Neural cell (in vitro differentiated cells): ENCODE results near the gene PARP16. TPM values are rescaled to one million over a fixed set of nuclear protein-coding genes. Genes with fewer than 3 reads are reported as not detected.
"Not testable (repeated sequence)": the region's sequence is repeated elsewhere in the genome, so short reads cannot be mapped to it uniquely, and the experiment has no call there.

Experiments
- H2AFZ ChIP-seq: fragments of 200-600, 300-800 bp; sonication (generic), shearing (Covaris generic); 2 replicates; pipeline ENCODE4 v1.6.0; 2014; ENCODE audit warnings: low read depth, mild to moderate bottlenecking, antibody characterized with exemption, low read length, moderate library complexity
- H3F3A ChIP-seq: fragments of 200-600 bp; shearing (Covaris generic); 2 replicates; pipeline ENCODE4 v1.6.1; 2016; ENCODE audit warnings: mild to moderate bottlenecking, moderate library complexity, mixed read lengths, antibody characterized with exemption, low read length; ENCODE audit not compliant: insufficient read depth, poor library complexity, severe bottlenecking
- H3K27ac ChIP-seq: fragments of 200-600, 300-800 bp; sonication (generic), shearing (Covaris generic); 2 replicates; pipeline ENCODE4 v1.5.1; 2014; ENCODE audit warnings: mild to moderate bottlenecking, low read length, moderate library complexity
- H3K27me3 ChIP-seq: fragments of 300-800, 200-600 bp; sonication (generic), shearing (Covaris generic); 2 replicates; pipeline ENCODE4 v1.6.0; 2014; ENCODE audit warnings: mild to moderate bottlenecking, low read depth, low read length, moderate library complexity; ENCODE audit not compliant: insufficient read depth
- H3K36me3 ChIP-seq: fragments of 300-800, 200-600 bp; sonication (generic), shearing (Covaris generic); 2 replicates; pipeline ENCODE4 v1.5.1; 2014; ENCODE audit warnings: mild to moderate bottlenecking, antibody characterized with exemption, low read length, moderate library complexity; ENCODE audit not compliant: insufficient read depth
- H3K4me2 ChIP-seq: fragments of 300-800, 200-600 bp; sonication (generic), shearing (Covaris generic); 2 replicates; pipeline ENCODE4 v1.6.0; 2014; ENCODE audit warnings: mild to moderate bottlenecking, low read length
- H3K4me3 ChIP-seq: fragments of 300-800, 200-600 bp; sonication (generic), shearing (Covaris generic); 2 replicates; pipeline ENCODE4 v1.5.1; 2014; ENCODE audit warnings: mild to moderate bottlenecking, low read length, moderate library complexity
- H3K79me2 ChIP-seq: fragments of 200-600 bp; shearing (Covaris generic); replicated peaks from 2 replicates; pipeline ENCODE4 v1.6.0; 2014; ENCODE audit warnings: mild to moderate bottlenecking, low read length, moderate library complexity; ENCODE audit not compliant: insufficient read depth
- H3K9ac ChIP-seq: fragments of 300-800, 200-600 bp; sonication (generic), shearing (Covaris generic); 2 replicates; pipeline ENCODE4 v1.6.1; 2016; ENCODE audit warnings: mild to moderate bottlenecking, low read length, mixed read lengths
- H3K9me2 ChIP-seq: fragments of 200-600 bp; shearing (Covaris generic); 2 replicates; pipeline ENCODE4 v1.6.1; 2016; ENCODE audit warnings: mild to moderate bottlenecking, low read length, mixed read lengths; ENCODE audit not compliant: insufficient read depth
- H3K9me3 ChIP-seq: fragments of 200-600, 300-800 bp; sonication (generic), shearing (Covaris generic); 2 replicates; pipeline ENCODE4 v1.6.1; 2016; ENCODE audit warnings: mild to moderate bottlenecking, mixed run types, low read length, moderate library complexity, mixed read lengths
- H4K20me1 ChIP-seq: fragments of 200-600 bp; shearing (Covaris generic); 2 replicates; pipeline ENCODE4 v1.6.1; 2016; ENCODE audit warnings: mild to moderate bottlenecking, mixed run types; ENCODE audit not compliant: insufficient read depth
- EP300 ChIP-seq: fragments of 450-650 bp; conservative IDR thresholded peaks from 2 replicates; pipeline ENCODE4 v1.6.1; 2014; ENCODE audit warnings: antibody characterized with exemption, mild to moderate bottlenecking, moderate library complexity; ENCODE audit not compliant: poor library complexity, severe bottlenecking
- EZH2 ChIP-seq: fragments of 200-600, 300-800 bp; shearing (Covaris generic), sonication (generic); IDR thresholded peaks from 2 replicates; pipeline ENCODE4 v1.6.1; 2014; ENCODE audit warnings: antibody characterized with exemption, low read length, borderline replicate concordance, mild to moderate bottlenecking; ENCODE audit not compliant: insufficient read depth, poor library complexity, severe bottlenecking
- MXI1 ChIP-seq: fragments of 450-650 bp; conservative IDR thresholded peaks from 2 replicates; pipeline ENCODE4 v1.6.1; 2014; ENCODE audit warnings: antibody characterized with exemption, mild to moderate bottlenecking; ENCODE audit not compliant: poor library complexity, severe bottlenecking
- POLR2AphosphoS5 ChIP-seq: IDR thresholded peaks from 2 replicates; pipeline ENCODE4 v1.6.1; 2012
- RAD21 ChIP-seq: fragments of 450-650 bp; conservative IDR thresholded peaks from 2 replicates; pipeline ENCODE4 v1.6.1; 2014; ENCODE audit warnings: antibody characterized with exemption, mild to moderate bottlenecking, moderate library complexity
- SMC3 ChIP-seq: fragments of 450-650 bp; conservative IDR thresholded peaks from 2 replicates; pipeline ENCODE4 v1.6.1; 2014; ENCODE audit warnings: antibody characterized with exemption, mild to moderate bottlenecking, moderate library complexity; ENCODE audit not compliant: poor library complexity
- TAF1 ChIP-seq: IDR thresholded peaks from 2 replicates; pipeline ENCODE4 v1.6.1; 2012; ENCODE audit warnings: low read depth
- polyA plus RNA-seq: library from polyadenylated mRNA; depleted of rRNA; stranded (reverse); fragments of >200 nt; gene quantifications from 2 replicates; pipeline ENCODE4 v1.2.3, GENCODE V29; 2014
- TF ChIP-seq, protein P1 (sequence below): IDR thresholded peaks from 2 replicates; pipeline ENCODE4 v1.6.1; 2012; ENCODE audit warnings: borderline replicate concordance
- TF ChIP-seq, protein P2 (sequence below): fragments of 450-650 bp; IDR thresholded peaks from 2 replicates; pipeline ENCODE4 v1.5.1; 2014; ENCODE audit warnings: antibody characterized with exemption, mild to moderate bottlenecking, moderate library complexity; ENCODE audit not compliant: poor library complexity, severe bottlenecking

The PARP16 gene
- polyA plus RNA-seq, 1 donor from 2014 or later, result 17.0 TPM

GRCh38 chr15:65244638-65245037 is 42.0 kb downstream of the PARP16 start:
- Histone ChIP-seq H3K9me2 (no peaks in the 10 kb centered on the region), H3K4me2 (no peak overlapping the region), H3K79me2 (no peaks in the 10 kb centered on the region), H3K27ac (no peak overlapping the region), H3K27me3 (no peaks in the 10 kb centered on the region), H3K36me3 (peaks cover 7% of the 10 kb centered on the region), H3K4me3 (no peak overlapping the region), H3K9ac (no peak overlapping the region), H2AFZ (no peak overlapping the region), H3F3A (no peaks in the 10 kb centered on the region), H4K20me1 (no peaks in the 10 kb centered on the region), H3K9me3 (no peaks in the 10 kb centered on the region)
- TF ChIP-seq RAD21 (no peak), SMC3 (no peak), EP300 (no peak), POLR2AphosphoS5 (no peak), MXI1 (no peak), EZH2 (no peak)
- TF ChIP-seq, protein P1, sequence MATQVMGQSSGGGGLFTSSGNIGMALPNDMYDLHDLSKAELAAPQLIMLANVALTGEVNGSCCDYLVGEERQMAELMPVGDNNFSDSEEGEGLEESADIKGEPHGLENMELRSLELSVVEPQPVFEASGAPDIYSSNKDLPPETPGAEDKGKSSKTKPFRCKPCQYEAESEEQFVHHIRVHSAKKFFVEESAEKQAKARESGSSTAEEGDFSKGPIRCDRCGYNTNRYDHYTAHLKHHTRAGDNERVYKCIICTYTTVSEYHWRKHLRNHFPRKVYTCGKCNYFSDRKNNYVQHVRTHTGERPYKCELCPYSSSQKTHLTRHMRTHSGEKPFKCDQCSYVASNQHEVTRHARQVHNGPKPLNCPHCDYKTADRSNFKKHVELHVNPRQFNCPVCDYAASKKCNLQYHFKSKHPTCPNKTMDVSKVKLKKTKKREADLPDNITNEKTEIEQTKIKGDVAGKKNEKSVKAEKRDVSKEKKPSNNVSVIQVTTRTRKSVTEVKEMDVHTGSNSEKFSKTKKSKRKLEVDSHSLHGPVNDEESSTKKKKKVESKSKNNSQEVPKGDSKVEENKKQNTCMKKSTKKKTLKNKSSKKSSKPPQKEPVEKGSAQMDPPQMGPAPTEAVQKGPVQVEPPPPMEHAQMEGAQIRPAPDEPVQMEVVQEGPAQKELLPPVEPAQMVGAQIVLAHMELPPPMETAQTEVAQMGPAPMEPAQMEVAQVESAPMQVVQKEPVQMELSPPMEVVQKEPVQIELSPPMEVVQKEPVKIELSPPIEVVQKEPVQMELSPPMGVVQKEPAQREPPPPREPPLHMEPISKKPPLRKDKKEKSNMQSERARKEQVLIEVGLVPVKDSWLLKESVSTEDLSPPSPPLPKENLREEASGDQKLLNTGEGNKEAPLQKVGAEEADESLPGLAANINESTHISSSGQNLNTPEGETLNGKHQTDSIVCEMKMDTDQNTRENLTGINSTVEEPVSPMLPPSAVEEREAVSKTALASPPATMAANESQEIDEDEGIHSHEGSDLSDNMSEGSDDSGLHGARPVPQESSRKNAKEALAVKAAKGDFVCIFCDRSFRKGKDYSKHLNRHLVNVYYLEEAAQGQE, result no peak
- TF ChIP-seq, protein P2, sequence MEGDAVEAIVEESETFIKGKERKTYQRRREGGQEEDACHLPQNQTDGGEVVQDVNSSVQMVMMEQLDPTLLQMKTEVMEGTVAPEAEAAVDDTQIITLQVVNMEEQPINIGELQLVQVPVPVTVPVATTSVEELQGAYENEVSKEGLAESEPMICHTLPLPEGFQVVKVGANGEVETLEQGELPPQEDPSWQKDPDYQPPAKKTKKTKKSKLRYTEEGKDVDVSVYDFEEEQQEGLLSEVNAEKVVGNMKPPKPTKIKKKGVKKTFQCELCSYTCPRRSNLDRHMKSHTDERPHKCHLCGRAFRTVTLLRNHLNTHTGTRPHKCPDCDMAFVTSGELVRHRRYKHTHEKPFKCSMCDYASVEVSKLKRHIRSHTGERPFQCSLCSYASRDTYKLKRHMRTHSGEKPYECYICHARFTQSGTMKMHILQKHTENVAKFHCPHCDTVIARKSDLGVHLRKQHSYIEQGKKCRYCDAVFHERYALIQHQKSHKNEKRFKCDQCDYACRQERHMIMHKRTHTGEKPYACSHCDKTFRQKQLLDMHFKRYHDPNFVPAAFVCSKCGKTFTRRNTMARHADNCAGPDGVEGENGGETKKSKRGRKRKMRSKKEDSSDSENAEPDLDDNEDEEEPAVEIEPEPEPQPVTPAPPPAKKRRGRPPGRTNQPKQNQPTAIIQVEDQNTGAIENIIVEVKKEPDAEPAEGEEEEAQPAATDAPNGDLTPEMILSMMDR, result no peak

GRCh38 chr15:65236443-65236842 is 50.2 kb downstream of the PARP16 start:
- not testable (repeated sequence) for H3K9me2 ChIP-seq, H3K36me3 ChIP-seq, H3K4me3 ChIP-seq, H3K27ac ChIP-seq, H3K9me3 ChIP-seq, H3F3A ChIP-seq, H3K27me3 ChIP-seq, H3K9ac ChIP-seq, H4K20me1 ChIP-seq, H3K4me2 ChIP-seq, H2AFZ ChIP-seq, H3K79me2 ChIP-seq

DNA sequence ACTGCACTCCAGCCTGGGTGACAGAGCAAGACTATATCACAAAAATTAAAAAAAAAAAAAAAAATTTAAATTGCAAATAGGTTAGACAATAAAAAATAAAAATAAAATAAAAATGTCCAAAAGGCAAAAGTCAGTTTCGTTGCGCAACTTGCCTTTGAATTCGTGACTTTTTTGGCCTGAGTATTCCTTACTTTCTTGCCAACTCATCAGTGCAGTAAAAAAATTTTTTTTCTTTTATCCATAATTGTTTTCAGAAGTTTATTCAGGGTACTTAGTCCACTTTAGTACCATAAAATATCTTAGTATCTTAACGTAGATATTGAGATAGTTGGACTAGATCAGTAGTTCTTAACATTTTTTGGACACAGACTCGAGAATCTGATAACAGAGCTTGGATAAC is 53.0 kb downstream of the PARP16 start:
- Histone ChIP-seq H3F3A (no peaks in the 10 kb centered on the region), H3K4me2 (no peak overlapping the region), H3K79me2 (no peaks in the 10 kb centered on the region), H4K20me1 (no peaks in the 10 kb centered on the region), H2AFZ (no peak overlapping the region), H3K9me2 (no peaks in the 10 kb centered on the region), H3K27ac (no peak overlapping the region), H3K9me3 (no peaks in the 10 kb centered on the region), H3K36me3 (no peaks in the 10 kb centered on the region), H3K4me3 (no peak overlapping the region), H3K27me3 (no peaks in the 10 kb centered on the region), H3K9ac (no peak overlapping the region)
- no peak for TF ChIP-seq RAD21
- TF ChIP-seq, protein P1, result no peak
- no peak for TF ChIP-seq EZH2
- no peak for TF ChIP-seq MXI1
- TF ChIP-seq TAF1, result no peak
- no peak for TF ChIP-seq POLR2AphosphoS5
- TF ChIP-seq, protein P2, result no peak
- no peak for TF ChIP-seq SMC3
- no peak for TF ChIP-seq EP300
